AG08396 (cell line): ENCODE data around the gene COQ9.
"Not testable (repeated sequence)": the region's sequence is repeated elsewhere in the genome, so short reads cannot be mapped to it uniquely, and the experiment has no call there.

Experiments used
- DNase-seq: peaks from one replicate; pipeline ENCODE4 v3.0.0; 2012; ENCODE audit warnings: low spot score, mixed read lengths

Gene COQ9

DNA sequence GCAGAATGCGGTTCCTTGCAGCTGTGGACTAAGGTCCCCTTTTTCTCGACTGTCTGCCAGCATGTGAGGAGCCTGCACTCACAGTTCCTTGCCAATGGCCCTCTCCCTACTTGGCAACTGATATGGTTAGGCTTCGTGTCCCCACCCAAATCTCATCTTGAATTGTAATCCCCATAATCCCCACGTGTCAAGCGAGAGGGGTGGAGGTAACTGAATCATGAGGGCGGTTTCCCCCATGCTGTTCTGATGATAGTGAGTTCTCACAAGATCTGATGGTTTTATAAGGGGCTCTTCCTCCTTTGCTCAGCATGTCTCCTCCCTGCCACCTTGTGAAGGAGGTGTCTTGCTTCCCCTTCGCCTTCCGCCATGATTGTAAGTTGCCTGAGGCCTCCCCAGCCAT, 20.0 kb upstream of the COQ9 start:
- no peak for DNase-seq

DNA sequence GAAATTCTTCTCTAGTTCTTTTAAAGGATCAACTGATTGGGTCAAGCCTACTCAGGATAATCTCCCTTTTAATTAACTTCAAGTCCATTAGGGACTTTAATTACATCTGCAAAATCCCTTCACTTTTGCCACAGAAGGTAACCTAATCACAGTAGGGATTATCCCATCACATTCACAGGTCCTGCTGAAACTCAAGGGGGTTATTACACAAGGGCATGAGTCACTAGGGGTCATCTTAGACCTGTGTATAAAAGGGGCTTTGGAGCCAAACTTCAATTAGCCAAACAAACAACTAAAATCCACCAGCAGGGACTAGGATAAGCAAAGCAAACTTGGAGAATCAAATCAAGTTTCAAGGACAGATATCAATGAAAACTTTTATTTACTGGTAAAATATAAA, 19.5 kb upstream of the COQ9 start:
- no peak for DNase-seq

DNA sequence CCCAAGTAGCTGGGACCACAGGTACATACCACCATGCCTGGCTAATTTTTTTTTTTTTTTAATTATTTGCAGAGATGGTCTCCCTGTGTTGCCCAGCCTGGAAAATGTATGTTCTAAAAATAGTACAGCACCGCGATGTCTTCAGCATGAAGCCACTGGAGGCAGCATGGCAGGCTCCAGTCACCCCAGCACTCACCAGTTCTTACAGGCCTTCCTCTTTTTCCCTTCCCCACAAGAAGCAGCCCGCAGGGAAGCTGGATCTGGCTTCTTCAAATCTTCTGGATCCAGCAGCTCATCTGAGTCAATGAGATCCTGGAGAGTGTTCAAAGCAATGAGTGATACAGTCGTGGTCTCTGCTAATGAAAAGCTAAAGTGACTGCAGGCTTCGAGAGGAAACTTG, 16.3 kb upstream of the COQ9 start:
- DNase-seq = no peak

GRCh38 chr16:57432505-57432904, 14.8 kb upstream of the COQ9 start:
- DNase-seq = no peak

GRCh38 chr16:57432989-57433388, 14.3 kb upstream of the COQ9 start:
- no peak for DNase-seq

- DNase-seq = no peak
Observed at GRCh38 chr16:57434003-57434402, 13.3 kb upstream of the COQ9 start.

DNA sequence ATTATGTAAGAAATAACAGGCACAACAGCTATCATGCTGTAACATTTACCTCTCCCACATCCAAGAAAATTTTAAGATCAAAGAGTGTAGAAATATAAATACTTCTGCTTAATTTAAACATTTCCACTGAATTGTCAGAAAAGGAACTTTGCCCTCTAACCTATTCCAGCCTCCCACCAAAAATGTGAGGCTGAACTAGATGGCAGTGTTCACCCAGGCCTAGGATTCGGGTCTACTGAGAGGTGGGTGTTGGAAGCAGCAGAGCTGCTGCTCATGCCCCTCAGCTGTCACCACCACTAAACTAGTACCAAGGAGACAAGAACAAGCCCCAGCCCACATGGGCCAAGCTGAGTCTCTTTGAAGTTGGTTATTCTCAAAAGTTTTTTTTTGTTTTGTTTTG, 11.4 kb upstream of the COQ9 start:
- no peak for DNase-seq

DNA sequence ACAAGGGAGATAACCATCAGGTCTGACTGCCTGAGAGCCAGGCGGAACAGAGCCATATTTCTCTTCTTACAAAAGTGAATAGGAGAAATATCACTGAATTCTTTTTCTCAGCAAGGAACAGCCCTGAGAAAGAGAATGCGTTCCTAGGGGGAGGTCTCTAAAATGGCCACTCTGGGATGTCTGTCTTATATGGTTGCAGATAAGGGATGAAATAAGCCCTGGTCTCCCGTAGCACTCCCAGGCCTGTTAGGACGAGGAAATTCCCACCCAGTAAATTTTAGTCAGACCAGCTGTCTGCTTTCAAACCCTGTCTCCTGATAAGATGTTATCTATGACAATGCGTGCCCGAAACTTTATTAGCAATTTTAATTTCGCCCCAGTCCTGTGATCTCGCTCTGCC, 7.3 kb upstream of the COQ9 start:
- DNase-seq = not testable (repeated sequence)

- not testable (repeated sequence) for DNase-seq
Observed at GRCh38 chr16:57440551-57440950, 6.7 kb upstream of the COQ9 start.

DNA sequence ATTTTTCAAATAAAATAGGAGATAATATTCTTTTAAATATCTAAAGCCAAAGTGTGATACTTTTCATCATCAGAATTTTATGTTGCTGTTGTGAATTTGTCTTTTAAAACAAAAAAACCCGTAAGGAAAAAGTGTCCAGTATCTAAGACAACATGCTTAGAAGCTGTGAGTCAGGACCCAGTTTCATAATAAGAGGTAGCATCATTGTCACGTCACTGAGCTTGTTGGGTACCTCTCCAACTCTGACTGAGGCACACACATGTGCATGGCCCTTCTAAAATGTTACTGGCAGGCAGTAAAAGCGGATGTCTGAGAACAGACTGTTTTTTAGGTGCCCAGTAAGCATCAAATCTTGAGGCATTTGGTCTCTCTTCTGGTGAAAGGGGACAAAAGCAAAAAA, 2.6 kb upstream of the COQ9 start:
- no peak for DNase-seq

DNA sequence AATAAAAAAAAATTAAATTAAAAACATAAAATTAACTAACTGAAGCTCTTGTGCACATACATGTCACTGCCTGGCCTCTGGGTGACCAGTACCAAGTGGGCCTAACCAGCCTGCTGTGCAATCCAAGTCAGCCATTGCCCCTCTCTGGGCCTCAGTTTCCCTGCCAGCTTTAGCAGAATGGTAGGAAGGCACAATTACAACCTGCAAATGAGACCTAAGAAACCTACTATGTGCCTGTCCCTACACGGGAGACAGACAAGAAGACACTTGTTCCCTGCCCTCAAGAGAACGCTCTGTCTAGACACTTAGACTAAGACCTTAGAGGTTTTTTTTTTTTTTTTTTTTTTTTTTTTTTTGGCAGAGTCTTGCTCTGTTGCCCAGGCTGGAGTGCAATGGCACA, 1.8 kb upstream of the COQ9 start:
- DNase-seq = no peak

- peak; percentile 43 for DNase-seq
Observed at GRCh38 chr16:57446531-57447185, 621 bp upstream of the COQ9 start.

GRCh38 chr16:57452021-57452420, 4.7 kb downstream of the COQ9 start:
- no peak for DNase-seq

GRCh38 chr16:57462209-57462977, 15.1 kb downstream of the COQ9 start, which contains the start of gene POLR2C:
Gene POLR2C, plus strand, starts transcription at chr16:57462679. Its CDS starts 46 bp downstream, at chr16:57462725.
- DNase-seq = peak; percentile 93

GRCh38 chr16:57462978-57463362, 15.7 kb downstream of the COQ9 start:
- DNase-seq = peak; percentile 56

- no peak for DNase-seq
Observed at GRCh38 chr16:57464523-57464922, 17.2 kb downstream of the COQ9 start.

- no peak for DNase-seq
Observed at GRCh38 chr16:57468346-57468745, 21.1 kb downstream of the COQ9 start.

DNA sequence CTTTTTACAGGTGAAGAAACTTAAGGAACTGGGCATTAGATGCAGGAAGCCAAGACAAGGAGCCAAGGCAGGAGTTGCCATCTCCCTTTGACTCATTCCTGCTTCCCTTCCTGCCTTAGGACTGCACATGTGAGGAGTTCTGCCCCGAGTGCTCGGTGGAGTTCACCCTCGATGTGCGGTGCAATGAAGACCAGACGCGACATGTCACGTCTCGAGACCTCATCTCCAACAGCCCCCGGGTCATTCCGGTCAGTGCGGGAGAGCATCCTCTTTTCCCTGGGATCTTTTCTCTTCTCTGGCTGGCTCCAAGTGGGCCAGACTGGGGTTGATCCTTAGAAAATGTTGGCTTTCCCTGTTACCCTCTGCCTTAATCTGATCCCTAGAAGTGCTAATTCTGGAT, 21.8 kb downstream of the COQ9 start:
- no peak for DNase-seq

GRCh38 chr16:57469917-57470470, 22.7 kb downstream of the COQ9 start:
- DNase-seq = no peak

DNA sequence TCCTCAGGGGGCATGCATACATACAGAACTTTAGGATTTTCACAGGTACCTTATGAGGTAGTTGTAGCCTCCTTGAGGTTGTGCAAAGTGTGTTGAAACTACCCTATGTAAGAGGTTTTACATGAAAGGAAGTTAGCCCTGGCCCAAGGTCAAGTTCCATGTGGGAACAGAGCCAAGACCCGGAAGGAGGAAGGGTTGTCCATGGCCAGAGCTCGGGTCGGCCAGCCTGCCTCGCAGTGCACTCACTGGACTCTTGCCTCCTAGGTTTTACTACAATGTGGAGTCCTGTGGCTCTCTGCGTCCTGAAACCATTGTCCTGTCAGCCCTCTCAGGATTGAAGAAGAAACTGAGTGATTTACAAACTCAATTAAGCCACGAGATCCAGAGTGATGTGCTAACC, 23.4 kb downstream of the COQ9 start:
- DNase-seq = no peak

DNA sequence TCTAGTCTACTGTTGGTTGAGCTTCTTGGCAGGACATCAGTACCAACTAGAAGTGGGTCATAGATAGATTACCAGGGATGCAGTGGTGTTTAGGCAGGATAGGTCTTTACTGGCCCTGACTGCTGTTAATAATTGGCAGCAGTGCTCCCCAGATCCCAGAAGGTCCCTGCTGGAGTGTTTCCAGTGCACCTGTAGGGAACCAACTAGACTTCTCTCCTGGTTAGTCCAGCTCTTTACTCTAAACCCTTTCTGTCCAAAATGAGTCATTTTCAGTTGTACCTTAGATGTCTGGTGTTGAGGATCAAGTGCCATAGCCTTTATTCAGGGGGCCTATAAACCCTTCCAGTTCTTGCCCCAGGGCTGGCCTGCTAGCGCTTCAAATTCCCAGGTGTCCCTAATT, 23.9 kb downstream of the COQ9 start:
- DNase-seq = no peak

DNA sequence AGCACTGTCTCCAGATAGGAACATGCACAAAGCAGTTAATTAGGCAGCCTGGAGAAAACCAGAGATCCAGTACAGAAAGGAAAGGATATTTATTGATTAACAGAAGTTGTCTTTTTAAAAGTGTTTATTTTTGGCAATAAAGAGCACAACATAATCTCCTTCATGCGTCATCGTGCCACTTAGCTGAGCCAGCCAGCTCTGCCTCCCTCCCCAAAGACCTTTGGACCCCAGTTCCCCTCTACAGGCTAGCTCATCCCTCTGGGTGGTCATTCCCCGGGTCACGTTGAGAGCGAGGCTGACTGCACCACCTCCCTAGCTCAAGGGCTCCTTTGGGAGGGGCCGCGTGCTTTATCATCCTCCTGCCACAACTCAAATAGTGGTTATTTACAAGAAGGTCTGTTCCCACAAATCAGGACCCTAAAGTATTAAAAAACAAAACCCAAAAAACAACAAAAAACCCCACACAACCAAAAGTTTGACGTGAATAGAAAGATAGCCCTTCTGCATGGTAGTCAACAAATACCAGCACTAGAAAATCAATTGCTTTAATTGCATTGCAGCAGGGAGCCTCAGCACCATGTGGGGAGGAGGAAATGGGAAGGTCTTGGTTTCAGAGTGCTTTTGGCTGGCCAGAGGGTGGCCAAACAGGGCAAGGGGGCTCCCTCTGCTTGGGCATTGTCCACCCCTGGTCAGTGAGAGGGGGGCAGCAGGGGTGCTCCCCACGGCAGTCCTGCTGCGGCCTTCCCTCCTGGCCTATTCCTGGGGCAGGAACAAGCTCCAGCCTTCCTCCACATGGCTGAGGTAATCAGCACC, 24.8 kb downstream of the COQ9 start:
- no peak for DNase-seq

DNA sequence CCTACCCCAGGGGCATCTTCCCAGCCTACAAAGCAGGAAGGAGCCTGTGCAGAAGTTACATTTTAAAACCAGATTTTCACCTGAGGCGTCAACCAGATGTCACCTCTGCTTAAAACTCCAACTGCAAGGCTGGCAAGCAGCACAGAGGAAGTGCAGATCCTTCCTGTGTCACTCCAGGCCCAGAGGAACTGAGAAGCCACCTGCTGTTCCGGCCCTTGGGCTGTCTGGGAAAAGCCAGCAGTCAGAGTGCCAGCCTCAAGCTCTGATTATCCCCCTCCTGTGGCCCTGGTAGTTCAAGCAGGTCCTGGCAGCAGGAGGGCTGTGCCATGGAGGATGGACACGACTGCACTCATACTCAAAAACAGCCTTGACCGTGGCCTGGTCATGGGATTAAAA, 25.4 kb downstream of the COQ9 start:
- DNase-seq = no peak
